Astrocyte (in vitro differentiated cells and primary cell): ENCODE data around the gene ACMSD.

ENCODE experiments used
- CTCF ChIP-seq: IDR thresholded peaks from 2 replicates; pipeline ENCODE4 v1.5.1; 2011; ENCODE audit warnings: low read depth, mild to moderate bottlenecking, inconsistent platforms, low read length, moderate library complexity; ENCODE audit not compliant: insufficient read depth
- EZH2 ChIP-seq: IDR thresholded peaks from 2 replicates; pipeline ENCODE4 v1.6.1; 2012; ENCODE audit warnings: mild to moderate bottlenecking, low read length, inconsistent platforms; ENCODE audit not compliant: insufficient read depth

- TF ChIP-seq CTCF = no peak
- no peak for TF ChIP-seq EZH2
These were observed 22.8 kb downstream of the ACMSD start for GRCh38 chr2:134861173-134861572.
